ENCODE measurements around the gene FLOT2.

GRCh38 chr17:28882154-28882895 is 15.2 kb downstream of the FLOT2 start:
- no peak for TF ChIP-seq EZH2 (IDR thresholded peaks at IDR 0.05)
- TF ChIP-seq POLR2AphosphoS5 (IDR thresholded peaks at IDR 0.05; ENCODE audit: borderline replicate concordance, low read depth, low read length) = no peak
